Neural progenitor cell (in vitro differentiated cells): ENCODE results near the gene SLC30A3. TPM values are rescaled to one million over a fixed set of nuclear protein-coding genes. Genes with fewer than 3 reads are reported as not detected.

Source experiments
- DNase-seq: peaks from one replicate; pipeline ENCODE4 v3.0.0-alpha.2; 2016; ENCODE audit warnings: low spot score
- H2AFZ ChIP-seq: fragments of 200-600 bp; sonication (generic); replicated peaks from 2 replicates; pipeline ENCODE4 v1.6.1; 2016; ENCODE audit warnings: antibody characterized with exemption
- H3F3A ChIP-seq: fragments of 200-600 bp; sonication (generic); 2 replicates; pipeline ENCODE4 v1.6.1; 2016; ENCODE audit warnings: antibody characterized with exemption, low read depth
- H3K27ac ChIP-seq: fragments of 200-600 bp; sonication (generic); 2 replicates; pipeline ENCODE4 v1.5.1; 2016; ENCODE audit warnings: mild to moderate bottlenecking
- H3K27me3 ChIP-seq: fragments of 200-600 bp; sonication (generic); 2 replicates; pipeline ENCODE4 v1.6.1; 2016; ENCODE audit warnings: mild to moderate bottlenecking, moderate library complexity
- H3K36me3 ChIP-seq: fragments of 200-600 bp; sonication (generic); 2 replicates; pipeline ENCODE4 v1.5.1; 2016
- H3K4me1 ChIP-seq: fragments of 200-600 bp; sonication (generic); 2 replicates; pipeline ENCODE4 v1.6.1; 2016; ENCODE audit warnings: mixed run types
- H3K4me2 ChIP-seq: fragments of 200-600 bp; sonication (generic); 2 replicates; pipeline ENCODE4 v1.6.1; 2016
- H3K4me3 ChIP-seq: fragments of 200-600 bp; sonication (generic); 2 replicates; pipeline ENCODE4 v1.5.1; 2016
- H3K79me2 ChIP-seq: fragments of 200-600 bp; sonication (generic); 2 replicates; pipeline ENCODE4 v1.6.1; 2016; ENCODE audit warnings: low read depth
- H3K9ac ChIP-seq: fragments of 200-600 bp; sonication (generic); 2 replicates; pipeline ENCODE4 v1.6.1; 2016
- H3K9me3 ChIP-seq: fragments of 200-600 bp; sonication (generic); 2 replicates; pipeline ENCODE4 v1.5.1; 2016; ENCODE audit warnings: low read depth
- H4K20me1 ChIP-seq: fragments of 200-600 bp; sonication (generic); 2 replicates; pipeline ENCODE4 v1.6.1; 2016; ENCODE audit warnings: low read depth
- H3K27ac Mint-ChIP-seq: 3 replicates; pipeline ENCODE4 v1.8.0; 2021; ENCODE audit warnings: mixed read lengths
- H3K27me3 Mint-ChIP-seq: 2 replicates; pipeline ENCODE4 v1.8.0; 2022; ENCODE audit warnings: low read depth, mild to moderate bottlenecking, inconsistent platforms, moderate library complexity, mixed read lengths; ENCODE audit not compliant: insufficient read depth
- H3K36me3 Mint-ChIP-seq: 3 replicates; pipeline ENCODE4 v1.8.0; 2021; ENCODE audit warnings: mixed read lengths
- H3K4me1 Mint-ChIP-seq: 3 replicates; pipeline ENCODE4 v1.8.0; 2021; ENCODE audit warnings: mixed read lengths
- H3K4me3 Mint-ChIP-seq: 3 replicates; pipeline ENCODE4 v1.8.0; 2021; ENCODE audit warnings: mild to moderate bottlenecking, moderate library complexity, mixed read lengths
- H3K9me3 Mint-ChIP-seq: 3 replicates; pipeline ENCODE4 v1.8.0; 2020; ENCODE audit warnings: mixed read lengths
- CTCF ChIP-seq: fragments of 200-600 bp; sonication (generic); IDR thresholded peaks from 2 replicates; pipeline ENCODE4 v1.5.1; 2017; ENCODE audit warnings: antibody characterized with exemption, mild to moderate bottlenecking
- EZH2 ChIP-seq: fragments of 200-600 bp; sonication (generic); IDR thresholded peaks from 2 replicates; pipeline ENCODE4 v1.6.1; 2017; ENCODE audit warnings: antibody characterized with exemption, mild to moderate bottlenecking, moderate library complexity
- EZH2phosphoT487 ChIP-seq: fragments of 200-600 bp; sonication (generic); IDR thresholded peaks from 2 replicates; pipeline ENCODE4 v1.6.1; 2017; ENCODE audit warnings: antibody characterized with exemption
- total RNA-seq: library from RNA; depleted of rRNA; stranded (reverse); fragments of >200 nt; gene quantifications from 2 replicates; pipeline ENCODE4 v1.2.3, GENCODE V29; 2015; ENCODE audit warnings: low replicate concordance

The SLC30A3 gene
- total RNA-seq, 1 donor from 2014 or later: 0.56 TPM

GRCh38 chr2:27247893-27248292 is 15.0 kb downstream of the SLC30A3 start:
- Mint-ChIP-seq H3K36me3 (no peaks in the 10 kb centered on the region), H3K9me3 (no peaks in the 10 kb centered on the region), H3K4me1 (peaks cover 9% of the 10 kb centered on the region), H3K27ac (no peak overlapping the region), H3K27me3 (peaks cover 11% of the 10 kb centered on the region), H3K4me3 (no peak overlapping the region)
- Histone ChIP-seq H3K9ac (no peak overlapping the region), H3K27ac (no peak overlapping the region), H3K4me3 (no peak overlapping the region), H3K4me2 (no peak overlapping the region), H3K4me1 (peaks cover 7% of the 10 kb centered on the region), H3K9me3 (no peaks in the 10 kb centered on the region), H3F3A (peaks cover 26% of the 10 kb centered on the region), H4K20me1 (no peaks in the 10 kb centered on the region), H2AFZ (no peak overlapping the region), H3K27me3 (peaks cover 19% of the 10 kb centered on the region), H3K36me3 (no peaks in the 10 kb centered on the region), H3K79me2 (no peaks in the 10 kb centered on the region)
- no peak for TF ChIP-seq EZH2phosphoT487
- DNase-seq: no peak

DNA sequence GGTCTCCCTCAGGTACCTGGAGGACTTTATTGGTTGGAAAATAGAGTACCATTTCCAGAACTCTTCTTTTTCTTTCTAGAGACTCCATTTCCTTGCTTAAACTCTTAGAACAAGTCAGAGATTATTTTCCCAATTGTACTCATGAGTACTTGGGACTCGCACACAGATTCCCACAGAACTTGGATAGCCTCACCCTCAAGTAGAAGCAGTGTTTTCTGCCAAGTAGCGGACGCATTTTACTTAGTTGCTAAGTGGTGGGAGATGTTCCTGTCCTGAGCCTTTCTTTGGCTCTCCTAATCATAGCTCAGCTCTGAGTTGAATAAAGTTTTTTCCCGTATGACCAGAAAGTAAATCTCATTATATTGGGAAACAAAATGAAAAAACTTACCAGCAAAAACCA is 17.2 kb downstream of the SLC30A3 start:
- no peak overlapping the region for H3K27ac Mint-ChIP-seq
- H2AFZ ChIP-seq: no peak overlapping the region
- no peak overlapping the region for H3K4me3 ChIP-seq
- H3K27me3 Mint-ChIP-seq: peaks cover 5% of the 10 kb centered on the region
- H3K9me3 Mint-ChIP-seq: no peaks in the 10 kb centered on the region
- TF ChIP-seq EZH2 (no peak), EZH2phosphoT487 (no peak), CTCF (no peak)
- peaks cover 18% of the 10 kb centered on the region for H3F3A ChIP-seq
- H3K4me1 Mint-ChIP-seq: peaks cover 3% of the 10 kb centered on the region
- peaks cover 11% of the 10 kb centered on the region for H3K36me3 Mint-ChIP-seq
- peaks cover 6% of the 10 kb centered on the region for H3K27me3 ChIP-seq
- H4K20me1 ChIP-seq: no peaks in the 10 kb centered on the region
- no peaks in the 10 kb centered on the region for H3K9me3 ChIP-seq
- H3K36me3 ChIP-seq: no peaks in the 10 kb centered on the region
- H3K27ac ChIP-seq: no peak overlapping the region
- no peaks in the 10 kb centered on the region for H3K79me2 ChIP-seq
- no peak for DNase-seq
- no peak overlapping the region for H3K9ac ChIP-seq
- H3K4me2 ChIP-seq: no peak overlapping the region
- H3K4me3 Mint-ChIP-seq: no peak overlapping the region
- peaks cover 4% of the 10 kb centered on the region for H3K4me1 ChIP-seq

GRCh38 chr2:27245116-27245515 is 17.7 kb downstream of the SLC30A3 start:
- Histone ChIP-seq H3K9ac (no peak overlapping the region), H3K4me2 (no peak overlapping the region), H3K4me3 (no peak overlapping the region), H3K36me3 (no peaks in the 10 kb centered on the region), H3K4me1 (no peaks in the 10 kb centered on the region), H3K9me3 (no peaks in the 10 kb centered on the region), H2AFZ (no peak overlapping the region), H3K27me3 (peaks cover under 1% of the 10 kb centered on the region), H3K79me2 (no peaks in the 10 kb centered on the region), H3F3A (peaks cover 18% of the 10 kb centered on the region), H4K20me1 (no peaks in the 10 kb centered on the region), H3K27ac (no peak overlapping the region)
- peaks cover 4% of the 10 kb centered on the region for H3K27me3 Mint-ChIP-seq
- no peak overlapping the region for H3K27ac Mint-ChIP-seq
- TF ChIP-seq EZH2phosphoT487 (no peak), EZH2 (no peak)
- no peaks in the 10 kb centered on the region for H3K4me1 Mint-ChIP-seq
- H3K36me3 Mint-ChIP-seq: peaks cover 14% of the 10 kb centered on the region
- no peaks in the 10 kb centered on the region for H3K9me3 Mint-ChIP-seq
- H3K4me3 Mint-ChIP-seq: no peak overlapping the region
- no peak for DNase-seq

- no peak overlapping the region for H3K9ac ChIP-seq
- H3K4me2 ChIP-seq: no peak overlapping the region
- no peak overlapping the region for H2AFZ ChIP-seq
- no peaks in the 10 kb centered on the region for H3K27me3 ChIP-seq
- no peaks in the 10 kb centered on the region for H3K36me3 ChIP-seq
- Mint-ChIP-seq H3K9me3 (no peaks in the 10 kb centered on the region), H3K36me3 (peaks cover 17% of the 10 kb centered on the region), H3K4me1 (no peaks in the 10 kb centered on the region), H3K4me3 (no peak overlapping the region), H3K27me3 (peaks cover 4% of the 10 kb centered on the region), H3K27ac (no peak overlapping the region)
- no peaks in the 10 kb centered on the region for H3K79me2 ChIP-seq
- no peaks in the 10 kb centered on the region for H4K20me1 ChIP-seq
- H3K27ac ChIP-seq: no peak overlapping the region
- H3F3A ChIP-seq: peaks cover 18% of the 10 kb centered on the region
- H3K9me3 ChIP-seq: no peaks in the 10 kb centered on the region
- no peaks in the 10 kb centered on the region for H3K4me1 ChIP-seq
- DNase-seq: no peak
- no peak overlapping the region for H3K4me3 ChIP-seq
- TF ChIP-seq EZH2phosphoT487 (no peak), EZH2 (no peak), CTCF (no peak)
Measured at GRCh38 chr2:27243391-27244130, 19.3 kb downstream of the SLC30A3 start.
